HCT116 (cell line): ENCODE data around the gene PBX3.

Experiments
- RAD21 ChIP-seq: IDR thresholded peaks from 2 replicates; pipeline ENCODE4 v1.6.1; 2012; ENCODE audit warnings: low read depth, mild to moderate bottlenecking
- TF ChIP-seq, protein P1 (sequence below), 3 experiments: fragments of 200-600 bp in 1 of 3; sonication (generic) in 1 of 3; IDR thresholded peaks in 2 of 3; conservative IDR thresholded peaks in 1 of 3; 2 replicates each; pipeline ENCODE4 v1.5.1; 2012 to 2017; ENCODE audit warnings: low read depth in 2 of 3, low read length in 2 of 3, antibody characterized with exemption in 1 of 3, borderline replicate concordance in 1 of 3, control low read depth in 1 of 3, mild to moderate bottlenecking in 1 of 3, mixed read lengths in 1 of 3, mixed run types in 1 of 3, moderate library complexity in 1 of 3; ENCODE audit not compliant: insufficient read depth in 1 of 3
- TF ChIP-seq, protein P2 (sequence below): IDR thresholded peaks from 2 replicates; pipeline ENCODE4 v1.6.1; 2011; ENCODE audit warnings: mild to moderate bottlenecking, low read length, moderate library complexity; ENCODE audit not compliant: insufficient replicate concordance; ENCODE audit errors: extremely low read depth

DNA sequence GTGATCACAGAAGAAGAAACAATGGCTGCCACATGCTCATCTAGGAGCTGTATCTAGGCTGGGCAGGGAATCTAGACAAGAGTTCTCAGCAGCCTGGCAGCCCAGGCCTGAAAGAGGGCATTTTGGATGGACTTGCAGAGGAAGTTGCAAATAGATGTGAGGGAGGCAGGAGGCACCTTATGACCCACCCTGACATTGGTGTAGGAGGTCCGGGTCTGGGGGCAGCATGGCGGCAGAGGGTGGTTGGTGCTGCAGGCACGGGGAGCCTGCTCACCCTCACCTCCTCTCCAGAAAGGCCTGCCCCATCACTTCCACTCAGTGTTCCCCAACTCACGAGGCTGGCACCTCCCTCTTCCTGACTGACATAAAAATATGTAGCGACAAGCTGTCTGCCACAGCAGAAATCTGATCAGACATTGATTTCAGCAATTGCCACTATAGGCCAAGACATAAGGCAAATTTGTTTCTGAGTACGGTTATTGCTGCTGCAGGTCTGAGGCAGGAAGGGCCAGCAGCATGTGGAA is 217.6 kb downstream of the PBX3 start:
- TF ChIP-seq, protein P1, sequence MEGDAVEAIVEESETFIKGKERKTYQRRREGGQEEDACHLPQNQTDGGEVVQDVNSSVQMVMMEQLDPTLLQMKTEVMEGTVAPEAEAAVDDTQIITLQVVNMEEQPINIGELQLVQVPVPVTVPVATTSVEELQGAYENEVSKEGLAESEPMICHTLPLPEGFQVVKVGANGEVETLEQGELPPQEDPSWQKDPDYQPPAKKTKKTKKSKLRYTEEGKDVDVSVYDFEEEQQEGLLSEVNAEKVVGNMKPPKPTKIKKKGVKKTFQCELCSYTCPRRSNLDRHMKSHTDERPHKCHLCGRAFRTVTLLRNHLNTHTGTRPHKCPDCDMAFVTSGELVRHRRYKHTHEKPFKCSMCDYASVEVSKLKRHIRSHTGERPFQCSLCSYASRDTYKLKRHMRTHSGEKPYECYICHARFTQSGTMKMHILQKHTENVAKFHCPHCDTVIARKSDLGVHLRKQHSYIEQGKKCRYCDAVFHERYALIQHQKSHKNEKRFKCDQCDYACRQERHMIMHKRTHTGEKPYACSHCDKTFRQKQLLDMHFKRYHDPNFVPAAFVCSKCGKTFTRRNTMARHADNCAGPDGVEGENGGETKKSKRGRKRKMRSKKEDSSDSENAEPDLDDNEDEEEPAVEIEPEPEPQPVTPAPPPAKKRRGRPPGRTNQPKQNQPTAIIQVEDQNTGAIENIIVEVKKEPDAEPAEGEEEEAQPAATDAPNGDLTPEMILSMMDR (IDR thresholded peaks at IDR 0.05 in 2 of 3, conservative IDR thresholded peaks at IDR 0.05 in 1 of 3; ENCODE audit: borderline replicate concordance in 1 of 3, insufficient read depth in 1 of 3, low read depth in 2 of 3, low read length in 2 of 3) = no peak
- TF ChIP-seq, protein P2, sequence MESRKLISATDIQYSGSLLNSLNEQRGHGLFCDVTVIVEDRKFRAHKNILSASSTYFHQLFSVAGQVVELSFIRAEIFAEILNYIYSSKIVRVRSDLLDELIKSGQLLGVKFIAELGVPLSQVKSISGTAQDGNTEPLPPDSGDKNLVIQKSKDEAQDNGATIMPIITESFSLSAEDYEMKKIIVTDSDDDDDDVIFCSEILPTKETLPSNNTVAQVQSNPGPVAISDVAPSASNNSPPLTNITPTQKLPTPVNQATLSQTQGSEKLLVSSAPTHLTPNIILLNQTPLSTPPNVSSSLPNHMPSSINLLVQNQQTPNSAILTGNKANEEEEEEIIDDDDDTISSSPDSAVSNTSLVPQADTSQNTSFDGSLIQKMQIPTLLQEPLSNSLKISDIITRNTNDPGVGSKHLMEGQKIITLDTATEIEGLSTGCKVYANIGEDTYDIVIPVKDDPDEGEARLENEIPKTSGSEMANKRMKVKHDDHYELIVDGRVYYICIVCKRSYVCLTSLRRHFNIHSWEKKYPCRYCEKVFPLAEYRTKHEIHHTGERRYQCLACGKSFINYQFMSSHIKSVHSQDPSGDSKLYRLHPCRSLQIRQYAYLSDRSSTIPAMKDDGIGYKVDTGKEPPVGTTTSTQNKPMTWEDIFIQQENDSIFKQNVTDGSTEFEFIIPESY = no peak
- no peak for TF ChIP-seq RAD21
